K562 (cell line): ENCODE measurements around the gene SPEG. TPM values are rescaled to one million over a fixed set of nuclear protein-coding genes. Genes with fewer than 3 reads are reported as not detected.

Source experiments
- EZH2 ChIP-seq: IDR thresholded peaks from 2 replicates; pipeline ENCODE4 v1.6.1; 2012; ENCODE audit warnings: low read depth, mild to moderate bottlenecking, inconsistent platforms, low read length, borderline replicate concordance
- NFIC ChIP-seq: fragments of 450-650 bp; IDR thresholded peaks from 2 replicates; pipeline ENCODE4 v1.6.1; 2017; ENCODE audit warnings: mild to moderate bottlenecking, inconsistent platforms
- POLR3A ChIP-seq: IDR thresholded peaks from 2 replicates; pipeline ENCODE4 v1.6.1; 2011; ENCODE audit warnings: borderline replicate concordance, mild to moderate bottlenecking, moderate library complexity; ENCODE audit not compliant: insufficient read length, insufficient read depth; ENCODE audit errors: extremely low read depth
- RAD21 ChIP-seq, 2 experiments: fragments of 250-450 bp in 1 of 2; fragments of 450-650 bp in 1 of 2; sonication (Bioruptor Pico) in 1 of 2; formaldehyde crosslinking in 1 of 2; IDR thresholded peaks in 1 of 2; conservative IDR thresholded peaks in 1 of 2; 2 replicates each; pipeline versions ENCODE4 v1.4.0 to v1.8.0; 2020 to 2022; ENCODE audit warnings: mild to moderate bottlenecking in 2 of 2, moderate library complexity in 1 of 2
- RBBP5 ChIP-seq: fragments of 200-600 bp; sonication (generic); IDR thresholded peaks from 2 replicates; pipeline ENCODE4 v1.6.1; 2012; ENCODE audit warnings: borderline replicate concordance, mild to moderate bottlenecking, low read length, control low read depth, inconsistent platforms; ENCODE audit not compliant: insufficient read depth, poor library complexity, severe bottlenecking
- SMARCC2 ChIP-seq: fragments of 450-650 bp; IDR thresholded peaks from 2 replicates; pipeline ENCODE4 v1.6.1; 2017; ENCODE audit warnings: antibody characterized with exemption, moderate library complexity, mild to moderate bottlenecking, low read depth
- TAF9B ChIP-seq: fragments of 450-650 bp; IDR thresholded peaks from 2 replicates; pipeline ENCODE4 v1.6.1; 2018; ENCODE audit warnings: mild to moderate bottlenecking; ENCODE audit not compliant: partially characterized antibody
- TEAD1 ChIP-seq, 2 experiments: fragments of 450-650 bp in 1 of 2; sonication (generic) in 1 of 2; formaldehyde crosslinking; IDR thresholded peaks; 2 replicates each; pipeline versions ENCODE4 v1.4.0 to v1.8.0; 2020 to 2022; ENCODE audit warnings: mild to moderate bottlenecking in 2 of 2, missing genetic modification reagents in 1 of 2
- TEAD2 ChIP-seq: fragments of 450-650 bp; IDR thresholded peaks from 2 replicates; pipeline ENCODE4 v1.6.1; 2016; ENCODE audit warnings: missing genetic modification characterization, control low read depth, missing compliant biosample characterization
- TEAD4 ChIP-seq, 2 experiments: sonication (generic) in 1 of 2; formaldehyde crosslinking in 1 of 2; IDR thresholded peaks; 2 replicates each; pipeline versions ENCODE4 v1.6.1 to v1.8.0; 2012 to 2022; ENCODE audit warnings: borderline replicate concordance in 1 of 2, inconsistent platforms in 1 of 2, low read length in 1 of 2, mild to moderate bottlenecking in 1 of 2, missing genetic modification reagents in 1 of 2
- ZNF165 ChIP-seq: fragments of 250-450 bp; sonication (Bioruptor Pico); IDR thresholded peaks from 2 replicates; pipeline ENCODE4 v1.4.0; 2020; ENCODE audit warnings: borderline replicate concordance
- polyA plus RNA-seq, 8 experiments: library from polyadenylated mRNA; depleted of rRNA in 4 of 8; stranded (reverse) in 5 of 8; unstranded in 3 of 8; fragments of >200 nt; fragmentation: Nextera tagmentation in 2 of 8; fragmentation: Illumina TruSeq in 1 of 8; extraction: Ambion mirVana in 2 of 8; extraction: Trizol in 1 of 8; gene quantifications; 2 replicates each; pipeline versions ENCODE4 v1.2.1 to v1.2.3, GENCODE V29; 2011 to 2014; ENCODE audit warnings: inconsistent platforms in 1 of 8, missing spikeins in 1 of 8
- total RNA-seq, 7 experiments: library from RNA; depleted of rRNA in 6 of 7; stranded (reverse); fragments of >200 nt in 6 of 7; fragmentation: Illumina TruSeq in 2 of 7; extraction: Trizol in 2 of 7; gene quantifications; 2 replicates each; pipeline versions ENCODE4 v1.2.1 to v1.2.3, GENCODE V29; 2011 to 2021; ENCODE audit warnings: low replicate concordance in 1 of 7
- TF ChIP-seq, protein P1 (sequence below), 3 experiments: IDR thresholded peaks in 2 of 3; conservative IDR thresholded peaks in 1 of 3; 2 replicates each; pipeline ENCODE4 v1.5.1; 2011 to 2012; ENCODE audit warnings: low read length in 3 of 3, mild to moderate bottlenecking in 3 of 3, control low read depth in 2 of 3, improper control_type of control experiment in 1 of 3, inconsistent platforms in 1 of 3, low read depth in 1 of 3, mixed read lengths in 1 of 3, moderate library complexity in 1 of 3; ENCODE audit not compliant: insufficient read depth in 2 of 3
- TF ChIP-seq, protein P2 (sequence below), 2 experiments: fragments of 250-450 bp in 1 of 2; fragments of 450-650 bp in 1 of 2; sonication (Bioruptor Pico) in 1 of 2; IDR thresholded peaks; 2 replicates each; pipeline versions ENCODE4 v1.6.1 to v1.8.0; 2016 to 2021; ENCODE audit warnings: mild to moderate bottlenecking in 2 of 2, moderate library complexity in 2 of 2, missing compliant biosample characterization in 1 of 2, missing genetic modification characterization in 1 of 2

Gene SPEG
- total and polyA plus RNA-seq, 9 of the 15 experiments (the other 6 are each of a cell fraction or from before 2014, with no cell fraction given), result 0.49 to 8.7 (median 3.0) TPM

DNA sequence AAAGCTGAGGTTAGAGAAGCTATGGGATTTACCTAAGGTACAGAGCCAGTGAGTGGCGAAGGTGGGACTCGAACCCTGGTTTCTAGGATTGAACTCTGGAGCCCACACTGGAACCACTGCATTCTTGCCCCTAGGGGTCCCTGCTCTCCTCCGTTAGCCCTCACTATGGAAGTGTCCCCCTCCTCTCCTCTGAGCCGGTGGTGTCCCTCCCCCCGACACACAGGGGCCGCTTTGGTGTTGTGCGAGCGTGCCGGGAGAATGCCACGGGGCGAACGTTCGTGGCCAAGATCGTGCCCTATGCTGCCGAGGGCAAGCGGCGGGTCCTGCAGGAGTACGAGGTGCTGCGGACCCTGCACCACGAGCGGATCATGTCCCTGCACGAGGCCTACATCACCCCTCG is 55.5 kb downstream of the SPEG start (continued):
- no peak for TF ChIP-seq RBBP5
- TF ChIP-seq EZH2, result no peak
- TF ChIP-seq TEAD4 (IDR thresholded peaks at IDR 0.05; ENCODE audit: low read length), result peak; percentile 76
- TF ChIP-seq TEAD4 (CRISPR knock-in tag; IDR thresholded peaks at IDR 0.05; ENCODE audit: borderline replicate concordance), result no peak
- no peak for TF ChIP-seq ZNF165
- TF ChIP-seq POLR3A, result no peak
- TF ChIP-seq SMARCC2, result no peak
- no peak for TF ChIP-seq TAF9B
- TF ChIP-seq NFIC, result no peak
- TF ChIP-seq, protein P1, sequence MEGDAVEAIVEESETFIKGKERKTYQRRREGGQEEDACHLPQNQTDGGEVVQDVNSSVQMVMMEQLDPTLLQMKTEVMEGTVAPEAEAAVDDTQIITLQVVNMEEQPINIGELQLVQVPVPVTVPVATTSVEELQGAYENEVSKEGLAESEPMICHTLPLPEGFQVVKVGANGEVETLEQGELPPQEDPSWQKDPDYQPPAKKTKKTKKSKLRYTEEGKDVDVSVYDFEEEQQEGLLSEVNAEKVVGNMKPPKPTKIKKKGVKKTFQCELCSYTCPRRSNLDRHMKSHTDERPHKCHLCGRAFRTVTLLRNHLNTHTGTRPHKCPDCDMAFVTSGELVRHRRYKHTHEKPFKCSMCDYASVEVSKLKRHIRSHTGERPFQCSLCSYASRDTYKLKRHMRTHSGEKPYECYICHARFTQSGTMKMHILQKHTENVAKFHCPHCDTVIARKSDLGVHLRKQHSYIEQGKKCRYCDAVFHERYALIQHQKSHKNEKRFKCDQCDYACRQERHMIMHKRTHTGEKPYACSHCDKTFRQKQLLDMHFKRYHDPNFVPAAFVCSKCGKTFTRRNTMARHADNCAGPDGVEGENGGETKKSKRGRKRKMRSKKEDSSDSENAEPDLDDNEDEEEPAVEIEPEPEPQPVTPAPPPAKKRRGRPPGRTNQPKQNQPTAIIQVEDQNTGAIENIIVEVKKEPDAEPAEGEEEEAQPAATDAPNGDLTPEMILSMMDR (IDR thresholded peaks at IDR 0.05 in 2 of 3, conservative IDR thresholded peaks at IDR 0.05 in 1 of 3; ENCODE audit: insufficient read depth in 2 of 3, low read depth in 1 of 3, low read length in 3 of 3), result peak in 2 of 3 experiments; percentile 24 to 39; a peak in 1 of 6 replicates
- TF ChIP-seq TEAD2 (tag), result peak; percentile 83
- TF ChIP-seq, protein P2, sequence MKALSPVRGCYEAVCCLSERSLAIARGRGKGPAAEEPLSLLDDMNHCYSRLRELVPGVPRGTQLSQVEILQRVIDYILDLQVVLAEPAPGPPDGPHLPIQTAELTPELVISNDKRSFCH (CRISPR knock-in tag; IDR thresholded peaks at IDR 0.05), result no peak
- TF ChIP-seq, protein P2 (tag; IDR thresholded peaks at IDR 0.05), result no peak
- no peak for TF ChIP-seq RAD21 (CRISPR knock-in tag; conservative IDR thresholded peaks at IDR 0.05 in 1 of 2, IDR thresholded peaks at IDR 0.05 in 1 of 2)
- TF ChIP-seq TEAD1 (CRISPR knock-in tag; IDR thresholded peaks at IDR 0.05), result peak in 1 of 2 experiments; percentile 98; a peak in 2 of 4 replicates
